ENCODE data around the gene TMEM250.

Gene TMEM250

DNA sequence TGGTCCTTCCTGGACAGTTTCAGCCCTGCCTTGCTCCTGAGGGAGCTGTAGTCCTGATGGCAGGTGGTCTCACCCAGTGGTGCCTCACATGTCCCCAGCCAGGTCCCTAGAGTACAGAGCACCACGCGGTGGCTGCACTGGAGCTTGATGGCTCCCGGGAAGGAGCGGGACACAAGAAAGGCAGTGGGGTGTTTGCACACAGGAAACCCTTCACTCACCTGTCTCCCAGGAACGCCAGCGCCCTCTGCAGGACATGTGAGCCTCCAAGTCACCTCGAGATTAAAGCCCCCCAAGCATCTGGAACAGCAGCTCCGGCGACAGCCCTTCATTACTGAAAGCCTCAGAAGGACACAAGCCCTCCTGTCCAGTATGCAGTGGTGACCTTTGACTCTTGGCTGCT lies 19.9 kb upstream of the TMEM250 start:
- Histone ChIP-seq H3K9me3 (ENCODE audit: control insufficient read depth, low read length) (no peaks in the 10 kb centered on the region), H3K27ac (ENCODE audit: low read depth, low read length, severe bottlenecking) (no peak overlapping the region), H3K4me3 (ENCODE audit: extremely low read depth, insufficient read depth, low read length, poor library complexity, severe bottlenecking) (no peak overlapping the region), H3K4me1 (ENCODE audit: control insufficient read depth, insufficient read depth, low read length, poor library complexity, severe bottlenecking) (peaks cover 4% of the 10 kb centered on the region), H3K36me3 (ENCODE audit: control insufficient read depth, insufficient read depth, low read length) (no peaks in the 10 kb centered on the region)
- WGBS, 2 experiments (ENCODE audit: insufficient coverage in 2 of 2) = 17 to 19% methylated on average over 7 to 9 of the region's 9 CpGs

DNA sequence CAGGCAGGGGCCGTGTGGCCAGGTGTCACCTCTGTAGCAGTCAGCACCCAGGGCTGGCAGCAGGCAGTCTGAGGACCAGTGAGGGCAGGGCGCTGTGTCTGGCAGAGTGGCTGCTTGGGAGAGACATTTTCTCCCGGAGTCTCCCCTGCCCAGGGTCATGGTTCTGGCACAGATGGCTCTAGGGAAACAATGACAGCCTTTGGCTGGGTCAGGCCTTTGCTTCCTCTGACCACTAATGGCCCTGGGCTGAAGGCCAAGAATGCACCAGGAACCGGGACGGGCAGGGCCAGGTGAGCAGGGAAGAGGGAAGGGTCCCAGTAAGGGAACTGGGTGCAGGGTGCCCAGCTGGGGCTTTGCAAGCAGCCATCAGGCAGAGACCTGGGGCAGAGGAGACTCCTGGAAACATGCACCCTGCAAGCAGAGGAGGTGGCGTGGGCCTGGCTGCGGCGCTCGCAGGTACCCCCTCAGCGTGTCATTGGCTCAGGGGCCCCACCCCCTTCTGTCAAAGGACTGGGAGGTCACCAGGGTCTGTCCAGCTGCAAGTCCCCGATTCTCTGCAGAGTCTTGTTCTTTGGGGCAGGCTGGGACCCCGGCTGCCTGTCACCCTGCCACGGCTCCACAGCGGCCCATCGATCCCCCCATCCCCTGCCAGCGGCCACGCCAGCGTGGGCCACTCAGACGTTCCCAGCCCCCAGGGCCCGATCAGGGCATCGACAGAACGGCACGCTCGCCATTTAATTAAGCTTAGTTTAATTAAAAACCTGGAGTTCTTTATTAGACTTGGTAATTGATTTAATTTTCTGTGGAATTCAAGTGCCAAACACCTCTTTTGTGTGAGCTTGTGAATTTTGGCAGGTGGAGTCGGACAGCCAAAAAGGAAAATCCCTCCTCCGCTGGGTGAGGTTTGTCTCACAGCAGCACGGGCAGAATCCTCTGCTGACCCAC lies 18.9 kb upstream of the TMEM250 start:
- Histone ChIP-seq H3K27ac (ENCODE audit: low read depth, low read length, severe bottlenecking) (no peak overlapping the region), H3K9me3 (ENCODE audit: control insufficient read depth, low read length) (no peaks in the 10 kb centered on the region), H3K4me3 (ENCODE audit: extremely low read depth, insufficient read depth, low read length, poor library complexity, severe bottlenecking) (no peak overlapping the region), H3K4me1 (ENCODE audit: control insufficient read depth, insufficient read depth, low read length, poor library complexity, severe bottlenecking) (peaks cover 4% of the 10 kb centered on the region), H3K36me3 (ENCODE audit: control insufficient read depth, insufficient read depth, low read length) (no peaks in the 10 kb centered on the region)
- WGBS, 2 experiments (ENCODE audit: insufficient coverage in 2 of 2) = 89 to 94% methylated on average over 16 to 24 of the region's 27 CpGs

DNA sequence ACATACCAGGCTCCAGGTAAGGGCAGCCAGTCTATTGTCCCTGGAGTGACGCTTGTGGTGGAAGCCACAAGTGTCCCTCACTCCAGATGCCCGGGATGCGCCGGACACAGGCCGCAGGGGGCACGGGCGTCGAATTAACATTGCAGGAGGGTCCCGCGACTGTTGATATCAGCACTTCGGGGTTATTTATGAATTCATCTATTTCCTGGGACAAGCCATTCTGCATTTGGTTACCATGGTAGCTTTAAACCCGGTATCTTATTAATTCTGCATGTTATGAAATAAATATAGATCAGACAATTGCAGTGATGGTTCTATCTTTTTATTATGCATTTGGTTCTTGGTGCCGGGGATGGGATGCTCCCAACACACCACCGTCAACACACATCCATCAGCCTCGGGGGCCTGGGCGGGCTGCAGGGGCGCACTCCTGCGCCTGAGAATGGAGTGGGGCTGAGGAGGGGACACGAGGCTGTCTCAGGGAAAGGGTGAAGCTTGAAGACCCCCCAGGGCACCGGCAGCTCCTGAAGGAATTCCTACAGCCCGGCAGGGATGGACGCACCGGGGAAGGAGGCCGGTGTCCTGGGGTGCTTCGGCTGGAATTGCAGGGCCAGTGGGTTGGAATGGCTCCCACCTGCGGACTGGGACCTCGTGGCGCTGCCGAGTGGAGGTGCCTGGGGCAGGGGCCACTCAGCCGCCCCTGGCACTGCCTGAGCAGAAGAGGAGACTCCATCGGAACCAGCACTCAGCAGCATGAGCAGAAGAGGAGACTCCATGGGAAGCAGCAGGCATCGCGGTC lies 17.7 kb upstream of the TMEM250 start:
- H3K9me3 ChIP-seq (ENCODE audit: control insufficient read depth, low read length) = no peaks in the 10 kb centered on the region
- H3K27ac ChIP-seq (ENCODE audit: low read depth, low read length, severe bottlenecking) = no peak overlapping the region
- no peak overlapping the region for H3K4me3 ChIP-seq (ENCODE audit: extremely low read depth, insufficient read depth, low read length, poor library complexity, severe bottlenecking)
- H3K4me1 ChIP-seq (ENCODE audit: control insufficient read depth, insufficient read depth, low read length, poor library complexity, severe bottlenecking) = peaks cover 6% of the 10 kb centered on the region
- WGBS, 2 experiments (ENCODE audit: insufficient coverage in 2 of 2) = 83 to 84% methylated on average over 26 of the region's 33 CpGs
- H3K36me3 ChIP-seq (ENCODE audit: control insufficient read depth, insufficient read depth, low read length) = no peaks in the 10 kb centered on the region

DNA sequence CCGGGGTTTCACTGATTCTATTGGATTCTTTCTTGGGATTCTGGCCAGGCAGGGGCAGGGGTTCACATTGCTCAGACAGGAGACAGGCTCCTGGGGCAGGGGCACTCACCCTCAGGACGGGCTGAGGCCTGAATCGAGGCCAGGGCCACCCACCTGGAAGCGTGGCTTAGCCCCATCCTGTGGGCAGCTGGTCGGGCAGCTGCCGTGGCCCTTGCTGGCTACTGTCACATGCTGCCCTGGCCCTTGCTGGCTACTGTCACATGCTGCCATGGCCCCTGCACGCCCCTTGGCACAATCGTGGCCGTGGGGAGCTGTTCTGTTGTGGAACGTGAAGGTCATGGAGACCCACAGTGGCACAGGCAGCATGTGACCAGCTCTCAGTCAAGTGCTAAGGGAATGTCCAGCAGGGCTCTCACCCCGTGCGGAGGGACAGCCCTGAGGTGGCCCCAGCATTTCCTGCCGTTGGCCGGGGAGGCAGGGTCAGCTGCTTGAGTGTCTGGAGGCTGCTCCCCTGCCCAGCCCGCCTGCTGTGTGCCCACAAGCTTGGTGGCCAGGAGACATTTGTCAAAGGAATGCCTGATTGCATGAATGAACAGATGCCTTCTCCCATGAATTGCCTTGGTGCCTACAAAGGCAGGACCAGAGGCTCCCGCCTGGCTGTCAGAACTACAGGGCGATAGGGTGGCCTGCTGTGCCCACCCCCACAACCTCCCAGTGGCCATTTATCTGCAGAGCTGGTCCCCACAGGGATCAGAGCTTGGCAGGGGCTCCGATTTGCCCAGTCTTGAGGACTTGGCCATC lies 16.9 kb upstream of the TMEM250 start:
- 81 to 87% methylated on average over 18 of the region's 18 CpGs for WGBS, 2 experiments (ENCODE audit: insufficient coverage in 2 of 2)
- Histone ChIP-seq H3K27ac (ENCODE audit: low read depth, low read length, severe bottlenecking) (no peak overlapping the region), H3K4me1 (ENCODE audit: control insufficient read depth, insufficient read depth, low read length, poor library complexity, severe bottlenecking) (peaks cover 5% of the 10 kb centered on the region), H3K9me3 (ENCODE audit: control insufficient read depth, low read length) (no peaks in the 10 kb centered on the region), H3K36me3 (ENCODE audit: control insufficient read depth, insufficient read depth, low read length) (no peaks in the 10 kb centered on the region), H3K4me3 (ENCODE audit: extremely low read depth, insufficient read depth, low read length, poor library complexity, severe bottlenecking) (no peak overlapping the region)

DNA sequence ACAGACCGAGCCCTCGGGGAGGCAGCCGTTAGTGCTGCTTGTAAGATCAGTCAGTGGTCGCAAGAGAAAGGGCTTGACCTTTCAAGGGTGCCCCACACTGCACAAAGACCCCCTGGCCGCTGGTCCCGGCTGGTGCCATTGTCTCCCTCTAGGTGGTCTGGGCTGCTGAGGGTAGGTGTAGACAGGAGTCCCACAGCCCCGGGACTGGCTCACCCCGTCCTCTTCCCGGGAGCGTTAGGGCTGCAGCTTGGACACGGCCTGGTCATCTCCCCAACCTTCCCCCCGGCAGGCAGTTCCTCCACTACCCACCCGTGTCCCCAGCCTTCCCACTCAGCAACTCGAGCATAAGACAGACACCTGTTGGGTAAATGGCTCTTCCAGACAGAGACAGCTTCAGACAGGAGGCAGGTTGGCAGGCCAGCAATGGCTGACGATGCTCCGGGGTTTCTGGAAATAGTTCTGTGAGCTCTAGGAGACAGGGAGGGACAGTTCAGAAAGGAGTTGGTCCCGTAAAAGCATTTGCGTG lies 15.3 kb upstream of the TMEM250 start:
- peaks cover 5% of the 10 kb centered on the region for H3K4me1 ChIP-seq (ENCODE audit: control insufficient read depth, insufficient read depth, low read length, poor library complexity, severe bottlenecking)
- WGBS, 2 experiments (ENCODE audit: insufficient coverage in 2 of 2) = 44 to 56% methylated on average over 16 to 17 of the region's 18 CpGs
- no peaks in the 10 kb centered on the region for H3K9me3 ChIP-seq (ENCODE audit: control insufficient read depth, low read length)
- no peak overlapping the region for H3K27ac ChIP-seq (ENCODE audit: low read depth, low read length, severe bottlenecking)
- H3K4me3 ChIP-seq (ENCODE audit: extremely low read depth, insufficient read depth, low read length, poor library complexity, severe bottlenecking) = peak overlapping the region; percentile 40
- no peaks in the 10 kb centered on the region for H3K36me3 ChIP-seq (ENCODE audit: control insufficient read depth, insufficient read depth, low read length)

DNA sequence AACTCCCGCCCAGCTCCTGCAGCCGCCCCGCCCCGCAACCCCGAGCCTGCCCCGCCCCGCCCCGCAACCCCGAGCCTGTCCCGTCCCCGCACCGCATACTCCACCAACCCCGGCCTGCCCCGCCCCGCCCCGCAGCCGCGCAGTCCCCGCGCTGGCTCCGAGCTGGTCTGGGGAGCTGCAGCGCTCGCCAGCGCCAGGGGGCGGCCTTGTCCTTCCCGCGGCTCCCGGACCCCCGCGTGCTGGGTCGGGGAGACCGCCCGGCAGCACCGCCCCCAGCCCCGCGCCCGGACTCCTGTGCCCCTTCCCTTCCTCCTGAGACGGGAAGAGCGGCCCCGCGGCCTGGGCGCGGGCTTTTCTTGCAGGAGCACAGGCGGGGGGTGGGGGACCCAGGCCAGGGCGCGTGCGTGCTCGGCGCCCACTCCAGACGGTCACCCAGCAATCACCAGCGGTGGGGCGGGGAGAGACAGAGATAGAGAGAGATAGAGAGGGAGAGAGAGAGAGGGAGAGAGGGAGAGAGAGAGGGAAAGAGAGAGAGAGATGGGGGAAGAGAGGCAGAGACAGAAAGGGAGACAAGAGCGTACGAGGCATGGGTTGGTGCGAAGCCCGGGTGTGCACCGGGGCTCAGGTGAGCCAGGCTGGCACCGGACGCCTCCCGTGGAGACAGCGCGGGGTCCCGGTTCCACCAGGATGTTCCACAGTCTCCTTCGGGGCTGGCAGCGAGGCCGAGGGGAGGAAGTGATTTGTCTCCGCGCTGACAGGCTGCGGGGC lies 14.7 kb upstream of the TMEM250 start:
- no peaks in the 10 kb centered on the region for H3K9me3 ChIP-seq (ENCODE audit: control insufficient read depth, low read length)
- H3K4me1 ChIP-seq (ENCODE audit: control insufficient read depth, insufficient read depth, low read length, poor library complexity, severe bottlenecking) = peaks cover 5% of the 10 kb centered on the region
- H3K27ac ChIP-seq (ENCODE audit: low read depth, low read length, severe bottlenecking) = no peak overlapping the region
- no peaks in the 10 kb centered on the region for H3K36me3 ChIP-seq (ENCODE audit: control insufficient read depth, insufficient read depth, low read length)
- peak overlapping the region; percentile 40 for H3K4me3 ChIP-seq (ENCODE audit: extremely low read depth, insufficient read depth, low read length, poor library complexity, severe bottlenecking)
- WGBS, 2 experiments (ENCODE audit: insufficient coverage in 2 of 2) = 9 to 10% methylated on average over 38 to 43 of the region's 69 CpGs

DNA sequence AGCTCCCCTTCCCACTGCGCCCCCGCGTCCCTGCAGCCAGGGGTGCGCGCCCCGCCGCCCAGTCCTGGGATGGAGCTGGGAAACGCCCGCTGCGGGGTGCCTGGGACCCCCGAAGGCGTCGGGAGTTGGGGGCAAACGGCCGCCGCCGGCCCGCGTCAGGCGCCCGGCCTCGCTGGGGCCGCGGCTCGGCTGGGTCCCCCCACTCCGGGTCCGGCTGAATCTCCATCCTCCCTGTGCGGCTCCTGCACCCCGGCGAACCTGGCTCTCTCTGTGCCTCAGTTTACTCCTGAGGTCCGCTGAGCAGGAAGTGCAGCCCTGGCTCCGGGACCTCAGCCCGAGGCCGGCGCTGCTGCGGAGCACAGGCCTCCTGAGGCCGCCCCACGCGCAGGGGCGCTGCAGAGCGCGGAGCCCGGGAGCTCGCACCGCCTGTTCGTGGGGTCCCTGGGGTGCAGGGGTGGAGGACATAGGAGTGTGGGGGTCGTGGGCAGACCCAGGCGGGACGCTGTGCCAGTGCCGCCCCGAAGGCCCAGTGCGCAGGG lies 13.9 kb upstream of the TMEM250 start:
- H3K4me1 ChIP-seq (ENCODE audit: control insufficient read depth, insufficient read depth, low read length, poor library complexity, severe bottlenecking) = peaks cover 5% of the 10 kb centered on the region
- no peak overlapping the region for H3K4me3 ChIP-seq (ENCODE audit: extremely low read depth, insufficient read depth, low read length, poor library complexity, severe bottlenecking)
- no peak overlapping the region for H3K27ac ChIP-seq (ENCODE audit: low read depth, low read length, severe bottlenecking)
- H3K36me3 ChIP-seq (ENCODE audit: control insufficient read depth, insufficient read depth, low read length) = no peaks in the 10 kb centered on the region
- 69 to 78% methylated on average over 40 to 49 of the region's 52 CpGs for WGBS, 2 experiments (ENCODE audit: insufficient coverage in 2 of 2)
- H3K9me3 ChIP-seq (ENCODE audit: control insufficient read depth, low read length) = no peaks in the 10 kb centered on the region

DNA sequence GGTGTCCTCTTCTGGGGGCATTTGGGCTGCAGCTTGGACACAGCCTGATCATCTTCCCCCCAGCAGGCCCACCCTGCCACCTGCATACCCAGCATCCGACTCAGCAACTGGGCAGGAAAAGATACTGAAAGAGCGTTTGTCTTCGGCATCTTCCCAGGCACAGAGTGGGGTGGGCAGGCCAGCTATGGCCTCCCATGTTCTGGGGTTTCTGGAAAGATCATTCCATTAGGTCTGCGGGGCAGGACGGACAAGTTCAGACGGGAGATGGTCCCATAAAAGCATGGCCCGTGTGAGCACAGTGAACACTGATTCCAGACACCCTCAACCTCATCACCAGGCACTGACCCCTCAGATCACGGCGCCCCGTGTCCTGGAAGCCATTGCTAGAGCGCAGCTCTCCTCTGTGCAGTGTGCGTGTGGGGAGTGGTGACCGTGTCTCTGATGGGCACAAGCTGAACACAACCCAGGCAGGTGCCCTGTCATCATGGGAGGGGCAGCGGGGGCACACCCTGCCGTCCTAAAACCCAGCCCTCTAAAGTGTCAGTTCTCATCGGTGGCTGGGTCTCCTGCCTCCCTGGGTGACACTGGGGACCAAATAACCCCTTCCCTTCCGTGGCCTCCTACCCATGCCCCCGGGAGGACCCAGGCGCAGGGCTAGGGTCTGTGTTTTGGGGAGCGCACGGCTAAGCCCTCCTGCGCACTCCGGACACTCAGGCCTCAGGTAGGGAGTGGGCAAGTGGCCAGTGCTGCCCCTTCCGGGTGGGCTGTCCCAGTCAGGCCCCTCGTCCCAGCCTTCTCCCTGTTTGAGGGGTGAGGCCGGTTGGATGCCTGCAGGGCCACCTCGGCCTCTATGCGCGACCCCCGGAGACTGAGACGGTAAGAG lies 13.2 kb upstream of the TMEM250 start:
- Histone ChIP-seq H3K4me3 (ENCODE audit: extremely low read depth, insufficient read depth, low read length, poor library complexity, severe bottlenecking) (no peak overlapping the region), H3K4me1 (ENCODE audit: control insufficient read depth, insufficient read depth, low read length, poor library complexity, severe bottlenecking) (peaks cover 5% of the 10 kb centered on the region), H3K9me3 (ENCODE audit: control insufficient read depth, low read length) (no peaks in the 10 kb centered on the region), H3K27ac (ENCODE audit: low read depth, low read length, severe bottlenecking) (no peak overlapping the region), H3K36me3 (ENCODE audit: control insufficient read depth, insufficient read depth, low read length) (no peaks in the 10 kb centered on the region)
- 86 to 90% methylated on average over 28 of the region's 31 CpGs for WGBS, 2 experiments (ENCODE audit: insufficient coverage in 2 of 2)

DNA sequence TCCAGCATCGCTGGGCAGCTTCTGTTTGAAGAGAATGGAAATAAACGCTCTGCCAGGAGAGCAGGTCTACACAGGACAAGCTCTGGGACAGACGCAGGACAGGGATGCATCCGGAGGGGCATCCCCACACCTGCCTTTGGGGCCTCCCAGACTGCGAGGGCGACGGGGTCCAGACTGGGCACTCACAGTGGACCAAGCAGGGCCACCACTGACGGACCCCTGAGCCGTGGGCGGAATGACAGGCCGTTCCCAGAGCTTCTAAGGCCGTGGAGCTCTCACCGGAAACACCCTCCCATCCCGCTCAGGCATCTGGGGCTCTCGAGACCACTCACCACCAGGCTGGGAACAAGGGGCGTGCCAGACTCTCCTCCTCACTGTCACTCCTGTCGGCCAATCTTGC lies 10.5 kb upstream of the TMEM250 start:
- H3K4me1 ChIP-seq (ENCODE audit: control insufficient read depth, insufficient read depth, low read length, poor library complexity, severe bottlenecking) = peaks cover 5% of the 10 kb centered on the region
- H3K4me3 ChIP-seq (ENCODE audit: extremely low read depth, insufficient read depth, low read length, poor library complexity, severe bottlenecking) = no peak overlapping the region
- 86 to 90% methylated on average over 12 to 14 of the region's 17 CpGs for WGBS, 2 experiments (ENCODE audit: insufficient coverage in 2 of 2)
- no peak overlapping the region for H3K27ac ChIP-seq (ENCODE audit: low read depth, low read length, severe bottlenecking)
- no peaks in the 10 kb centered on the region for H3K36me3 ChIP-seq (ENCODE audit: control insufficient read depth, insufficient read depth, low read length)
- no peaks in the 10 kb centered on the region for H3K9me3 ChIP-seq (ENCODE audit: control insufficient read depth, low read length)

All from mesodermal cell (in vitro differentiated cells).